ENCODE data around the gene SDC3. TPM values are rescaled to one million over a fixed set of nuclear protein-coding genes. Genes with fewer than 3 reads are reported as not detected.

SDC3 gene
- total and polyA plus RNA-seq, 2 of the 8 experiments (the other 6 are each of a cell fraction or from before 2014, with no cell fraction given), result 7.0 to 27.0 TPM

DNA sequence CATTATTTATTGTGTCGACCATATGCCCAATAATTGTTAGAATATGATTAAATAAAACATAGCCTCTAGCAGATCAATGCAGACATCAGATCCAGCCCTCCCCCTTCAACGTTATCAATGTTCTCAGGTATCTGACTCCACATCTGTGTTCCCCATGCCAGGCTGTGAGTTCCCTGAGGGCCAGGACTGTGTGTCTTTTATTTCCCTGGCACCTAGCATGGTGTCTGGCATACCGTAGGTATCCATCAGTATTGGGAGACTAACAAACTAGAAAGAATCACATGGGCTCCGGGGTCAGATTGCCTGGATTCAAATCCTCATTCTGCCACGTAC, 48.3 kb downstream of the SDC3 start (continued):
- TF ChIP-seq KDM4A (IDR thresholded peaks at IDR 0.05; ENCODE audit: low read depth, low read length, severe bottlenecking) (no peak), BCL11A (IDR thresholded peaks at IDR 0.05; ENCODE audit: low read depth in 2 of 2, low read length in 2 of 2) (no peak), KDM5A (IDR thresholded peaks at IDR 0.05; ENCODE audit: low read length) (no peak)
